22Rv1 (cell line): ENCODE results near the gene E2F1.

Experiments
- CTCF ChIP-seq: fragments of 450-650 bp; IDR thresholded peaks from 2 replicates; pipeline ENCODE4 v1.5.1; 2017; ENCODE audit warnings: mild to moderate bottlenecking
- ZFX ChIP-seq: fragments of 450-650 bp; IDR thresholded peaks from 2 replicates; pipeline ENCODE4 v1.6.1; 2017; ENCODE audit warnings: antibody characterized with exemption, borderline replicate concordance

GRCh38 chr20:33626190-33626589, 60.0 kb downstream of the E2F1 start:
- no peak for TF ChIP-seq CTCF
- no peak for TF ChIP-seq ZFX
